Measurements from ENCODE around the gene CEMIP2.
A peak's percentile ranks its signal among the peaks of the same experiment; 100 is the strongest.

The CEMIP2 gene

GRCh38 chr9:71644819-71645362, 123.4 kb downstream of the CEMIP2 start:
- Mint-ChIP-seq H3K4me1 (peaks cover 12% of the 10 kb centered on the region), H3K4me3 (no peak overlapping the region), H3K9me3 (peaks cover 3% of the 10 kb centered on the region), H3K27me3 (peaks cover 11% of the 10 kb centered on the region), H3K27ac (no peak overlapping the region), H3K36me3 (no peaks in the 10 kb centered on the region)
- ATAC-seq, result no peak

DNA sequence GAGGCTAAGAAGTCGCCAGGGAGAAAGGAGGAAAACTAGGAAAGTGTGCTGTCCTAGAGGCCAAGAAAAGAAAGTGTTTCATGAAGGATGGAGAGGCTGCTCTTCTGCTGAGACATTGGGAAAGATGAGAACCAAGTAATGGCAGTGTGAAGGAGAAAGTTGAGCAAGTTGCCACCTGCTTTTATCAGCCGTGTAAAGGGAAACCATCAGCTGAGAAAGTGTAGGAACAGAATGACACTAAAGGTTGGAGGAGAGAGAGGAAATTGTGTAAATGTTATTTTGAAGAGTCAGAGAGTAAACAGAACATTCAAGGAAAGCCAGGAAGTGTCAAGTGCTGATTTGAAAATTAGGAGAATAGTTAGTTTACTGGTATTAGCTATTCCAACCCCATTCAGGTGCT, 125.0 kb downstream of the CEMIP2 start:
- peaks cover 11% of the 10 kb centered on the region for H3K27me3 Mint-ChIP-seq
- H3K27ac Mint-ChIP-seq, result no peak overlapping the region
- peaks cover 26% of the 10 kb centered on the region for H3K4me1 Mint-ChIP-seq
- H3K36me3 Mint-ChIP-seq, result no peaks in the 10 kb centered on the region
- no peak overlapping the region for H3K4me3 Mint-ChIP-seq
- ATAC-seq, result no peak
- H3K9me3 Mint-ChIP-seq, result peaks cover 3% of the 10 kb centered on the region

DNA sequence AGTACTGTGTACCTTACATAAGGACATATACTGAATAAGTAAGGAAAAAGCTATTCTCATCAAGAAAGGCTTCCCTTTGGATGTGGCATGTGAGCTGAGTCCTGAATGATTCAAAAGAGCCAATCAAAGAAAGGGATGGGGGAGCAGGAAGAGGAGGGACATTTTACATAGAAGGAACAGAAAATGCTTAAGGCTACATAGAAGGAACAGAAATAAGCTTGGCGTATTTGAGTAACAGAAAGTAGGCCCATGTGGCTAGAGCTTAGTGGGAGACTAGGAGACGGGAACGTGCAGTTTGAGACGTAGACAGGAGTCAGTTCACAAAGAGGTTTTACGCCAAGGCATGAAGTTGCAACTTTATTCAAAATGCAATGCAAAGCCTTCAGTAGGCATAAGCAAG, 126.3 kb downstream of the CEMIP2 start:
- ATAC-seq, result no peak
- peaks cover 11% of the 10 kb centered on the region for H3K27me3 Mint-ChIP-seq
- H3K9me3 Mint-ChIP-seq, result peaks cover 3% of the 10 kb centered on the region
- peaks cover 28% of the 10 kb centered on the region for H3K4me1 Mint-ChIP-seq
- no peak overlapping the region for H3K27ac Mint-ChIP-seq
- H3K4me3 Mint-ChIP-seq, result no peak overlapping the region
- no peaks in the 10 kb centered on the region for H3K36me3 Mint-ChIP-seq

- no peak for ATAC-seq
- H3K4me3 Mint-ChIP-seq, result peak overlapping the region; percentile 40
- peak overlapping the region; percentile 33 for H3K27ac Mint-ChIP-seq
- no peaks in the 10 kb centered on the region for H3K9me3 Mint-ChIP-seq
- H3K27me3 Mint-ChIP-seq, result no peaks in the 10 kb centered on the region
- H3K36me3 Mint-ChIP-seq, result no peaks in the 10 kb centered on the region
- peaks cover 26% of the 10 kb centered on the region for H3K4me1 Mint-ChIP-seq
Measured at GRCh38 chr9:71638627-71639026, 129.7 kb downstream of the CEMIP2 start.

DNA sequence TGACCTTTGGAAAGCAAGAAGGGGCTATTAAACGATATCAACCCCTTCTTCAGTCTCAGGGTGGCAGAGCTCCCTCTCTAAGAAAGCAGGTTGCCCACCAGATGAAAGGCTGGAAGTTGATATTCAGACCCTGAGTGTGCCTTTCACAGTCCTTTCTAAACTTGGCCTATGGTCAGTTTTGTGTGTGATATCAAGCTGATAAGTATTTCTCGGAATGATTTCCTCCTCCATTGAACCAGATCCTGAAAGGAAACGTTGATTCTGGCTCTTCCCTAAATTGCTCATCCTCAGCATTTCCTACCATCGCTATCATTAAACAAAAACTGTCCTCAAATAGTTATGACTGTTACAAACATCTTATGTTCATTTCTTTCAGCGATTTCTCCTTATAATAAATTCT, 130.4 kb downstream of the CEMIP2 start:
- H3K36me3 Mint-ChIP-seq, result no peaks in the 10 kb centered on the region
- H3K27me3 Mint-ChIP-seq, result peaks cover 2% of the 10 kb centered on the region
- ATAC-seq, result no peak
- peaks cover 26% of the 10 kb centered on the region for H3K4me1 Mint-ChIP-seq
- H3K9me3 Mint-ChIP-seq, result no peaks in the 10 kb centered on the region
- no peak overlapping the region for H3K4me3 Mint-ChIP-seq
- peak overlapping the region; percentile 33 for H3K27ac Mint-ChIP-seq

DNA sequence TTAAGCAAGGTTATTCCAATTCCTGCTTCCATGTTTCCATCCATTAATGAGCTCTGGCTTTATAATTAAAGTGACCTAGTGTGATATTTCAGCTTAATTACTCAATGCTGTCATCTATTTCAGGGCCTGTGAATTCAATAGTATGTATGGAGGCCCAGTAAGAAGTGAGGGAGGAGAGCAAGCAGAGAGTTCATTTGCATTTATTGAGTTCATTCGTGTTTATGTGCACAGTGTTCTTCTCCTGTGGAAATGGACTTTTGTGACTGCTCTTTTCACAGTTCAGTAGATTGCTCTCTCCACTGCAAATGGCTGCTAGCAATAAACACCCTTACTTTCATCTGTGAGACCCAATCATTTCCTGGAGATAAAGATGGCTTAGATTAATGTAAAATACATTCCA, 130.9 kb downstream of the CEMIP2 start:
- Mint-ChIP-seq H3K36me3 (no peaks in the 10 kb centered on the region), H3K4me1 (peaks cover 26% of the 10 kb centered on the region), H3K4me3 (no peak overlapping the region), H3K27ac (no peak overlapping the region), H3K9me3 (no peaks in the 10 kb centered on the region), H3K27me3 (peaks cover 7% of the 10 kb centered on the region)
- no peak for ATAC-seq

DNA sequence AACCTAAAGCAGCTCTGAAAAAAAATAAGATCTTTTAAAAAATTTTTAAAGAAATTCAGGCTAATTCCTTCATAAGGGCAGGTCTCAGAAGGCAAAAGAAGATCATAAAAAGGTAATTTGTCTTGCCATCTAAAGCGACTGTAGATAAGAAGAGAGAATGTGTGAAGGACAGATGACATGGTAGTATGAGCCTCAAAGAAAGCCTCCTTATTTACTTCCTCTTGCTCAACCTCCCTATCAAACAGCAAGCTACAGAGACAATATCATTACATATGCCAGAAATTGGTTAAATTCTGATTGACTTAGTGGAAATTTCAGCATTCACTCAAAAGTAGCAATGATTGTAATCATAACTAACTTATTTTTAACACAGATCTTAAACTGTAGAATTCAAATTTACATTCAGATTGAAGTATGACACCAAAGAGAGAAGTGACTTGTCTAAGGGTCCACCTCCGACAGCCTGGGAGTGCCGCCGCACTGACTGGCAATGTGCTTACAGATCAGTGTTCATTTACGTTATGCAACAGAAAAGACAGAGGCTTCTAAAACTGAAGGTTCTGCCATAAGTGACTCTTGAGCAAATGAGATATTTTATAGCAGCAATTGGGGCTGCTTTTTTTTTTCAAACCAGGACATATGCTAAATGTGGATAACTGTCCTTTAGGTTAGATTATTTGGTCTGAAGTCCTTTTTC, 132.0 kb downstream of the CEMIP2 start:
- no peaks in the 10 kb centered on the region for H3K36me3 Mint-ChIP-seq
- no peak for ATAC-seq

GRCh38 chr9:71634752-71635151, 133.6 kb downstream of the CEMIP2 start:
- no peak overlapping the region for H3K27ac Mint-ChIP-seq
- no peak overlapping the region for H3K4me3 Mint-ChIP-seq
- H3K36me3 Mint-ChIP-seq, result no peaks in the 10 kb centered on the region
- H3K4me1 Mint-ChIP-seq, result peaks cover 21% of the 10 kb centered on the region
- H3K9me3 Mint-ChIP-seq, result no peaks in the 10 kb centered on the region
- ATAC-seq, result no peak
- peaks cover 16% of the 10 kb centered on the region for H3K27me3 Mint-ChIP-seq

More for the DNA sequence above, 132.0 kb downstream of the CEMIP2 start:
- H3K4me3 Mint-ChIP-seq, result no peak overlapping the region
- peaks cover 16% of the 10 kb centered on the region for H3K27me3 Mint-ChIP-seq
- no peak overlapping the region for H3K27ac Mint-ChIP-seq
- no peaks in the 10 kb centered on the region for H3K9me3 Mint-ChIP-seq
- H3K4me1 Mint-ChIP-seq, result peaks cover 26% of the 10 kb centered on the region

Measured in stimulated activated memory B cell treated with anti-CD40 and anti-IgM and Interleukin-4, amounts not matched to agents 10 μg/mL and 1 μg/mL and 100 μg/mL, for 72 hours (primary cell).